MCF 10A (cell line): Measurements from ENCODE around the gene ZNF469. TPM values are rescaled to one million over a fixed set of nuclear protein-coding genes. Genes with fewer than 3 reads are reported as not detected.

Experiments used
- BruUV-seq: library from RNA; stranded (reverse); fragments of 400-500 nt; replicated peaks from 2 replicates; lab custom pipeline; 2021; lab: Mats Ljungman, UMichigan
- CTCF ChIA-PET: fragments of 300-600 bp; sonication (Branson Sonifier 250); formaldehyde crosslinking; extraction: SDS; loops from one replicate; lab custom pipeline; 2021; ENCODE audit warnings: antibody characterized with exemption, inconsistent platforms; lab: Yijun Ruan, JAX
- POLR2A ChIA-PET: fragments of 300-600, 350-650 bp; sonication (Branson Sonifier 250); formaldehyde crosslinking; extraction: SDS; loops from one replicate; lab custom pipeline; 2020; ENCODE audit warnings: antibody characterized with exemption, inconsistent platforms; lab: Yijun Ruan, JAX
- DNase-seq: peaks from one replicate; pipeline ENCODE4 v3.0.0-alpha.2; 2018; ENCODE audit not compliant: unreplicated experiment
- H3K27ac Mint-ChIP-seq: one replicate; pipeline ENCODE4 v1.8.0; 2022; ENCODE audit warnings: mild to moderate bottlenecking, low read depth, mixed read lengths; ENCODE audit not compliant: unreplicated experiment
- H3K27me3 Mint-ChIP-seq: one replicate; pipeline ENCODE4 v1.8.0; 2022; ENCODE audit warnings: mixed read lengths; ENCODE audit not compliant: insufficient read depth, unreplicated experiment
- H3K36me3 Mint-ChIP-seq: one replicate; pipeline ENCODE4 v1.8.0; 2022; ENCODE audit warnings: mild to moderate bottlenecking, moderate library complexity, mixed read lengths; ENCODE audit not compliant: insufficient read depth, unreplicated experiment
- H3K4me1 Mint-ChIP-seq: one replicate; pipeline ENCODE4 v1.8.0; 2022; ENCODE audit warnings: mixed read lengths; ENCODE audit not compliant: insufficient read depth, unreplicated experiment
- H3K4me3 Mint-ChIP-seq: one replicate; pipeline ENCODE4 v1.8.0; 2022; ENCODE audit warnings: mild to moderate bottlenecking, moderate library complexity, mixed read lengths; ENCODE audit not compliant: unreplicated experiment
- H3K9me3 Mint-ChIP-seq: one replicate; pipeline ENCODE4 v1.8.0; 2022; ENCODE audit warnings: mixed read lengths; ENCODE audit not compliant: unreplicated experiment
- CTCF ChIP-seq: fragments of 200-600 bp; IDR thresholded peaks from one replicate; pipeline ENCODE4 v1.8.0; 2022; ENCODE audit warnings: antibody characterized with exemption, mild to moderate bottlenecking; ENCODE audit not compliant: unreplicated experiment
- intact Hi-C: fragments of 100-400 bp; cut with micrococcal nuclease; formaldehyde crosslinking; loops from 2 replicates; pipeline ENCODE4 v1.14.1; 2022
- total RNA-seq: library from RNA; stranded (reverse); gene quantifications from 2 replicates; pipeline ENCODE4 v1.2.3, GENCODE V29; 2022

ZNF469 gene
- total RNA-seq, 1 experiment from 2014 or later: not detected

- intact Hi-C loops: no loop called here
- DNase-seq: no peak
- Mint-ChIP-seq H3K27me3 (peaks cover under 1% of the 10 kb centered on the region), H3K4me3 (no peak overlapping the region), H3K36me3 (peaks cover 6% of the 10 kb centered on the region), H3K9me3 (no peaks in the 10 kb centered on the region), H3K4me1 (no peaks in the 10 kb centered on the region), H3K27ac (no peak overlapping the region)
- BruUV-seq: no TSS peak
- ChIA-PET POLR2A (no interaction called here), CTCF (no interaction called here)
- no peak for TF ChIP-seq CTCF
Measured at GRCh38 chr16:88379694-88380040, 3.1 kb upstream of the ZNF469 start.

DNA sequence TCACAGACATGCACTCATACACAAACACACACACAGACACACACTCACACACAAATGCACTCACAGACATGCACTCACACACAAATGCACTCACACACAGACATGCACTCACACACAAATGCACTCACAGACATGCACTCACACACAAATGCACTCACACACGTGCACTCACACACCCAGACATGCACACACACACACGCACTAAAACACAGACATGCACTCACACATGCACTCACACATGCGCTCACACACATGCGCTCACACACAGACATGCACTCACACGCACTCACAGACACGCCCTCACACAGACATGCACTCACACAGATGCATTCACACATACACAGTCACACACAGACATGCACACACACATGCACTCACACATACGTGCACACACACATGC, 2.7 kb upstream of the ZNF469 start:
- H3K9me3 Mint-ChIP-seq: no peaks in the 10 kb centered on the region
- H3K36me3 Mint-ChIP-seq: peaks cover 6% of the 10 kb centered on the region
- H3K27me3 Mint-ChIP-seq: no peaks in the 10 kb centered on the region
- no peak for TF ChIP-seq CTCF
- no peak overlapping the region for H3K27ac Mint-ChIP-seq
- POLR2A ChIA-PET: no interaction called here
- CTCF ChIA-PET: no interaction called here
- no peak overlapping the region for H3K4me3 Mint-ChIP-seq
- no peaks in the 10 kb centered on the region for H3K4me1 Mint-ChIP-seq
- intact Hi-C loops: no loop called here
- DNase-seq: no peak
- no TSS peak for BruUV-seq

- intact Hi-C loops: no loop called here
- CTCF ChIA-PET: no interaction called here
- no peak overlapping the region for H3K4me3 Mint-ChIP-seq
- no peak overlapping the region for H3K27ac Mint-ChIP-seq
- peaks cover 6% of the 10 kb centered on the region for H3K36me3 Mint-ChIP-seq
- POLR2A ChIA-PET: no interaction called here
- TF ChIP-seq CTCF: no peak
- H3K9me3 Mint-ChIP-seq: no peaks in the 10 kb centered on the region
- no peaks in the 10 kb centered on the region for H3K27me3 Mint-ChIP-seq
- H3K4me1 Mint-ChIP-seq: no peaks in the 10 kb centered on the region
- BruUV-seq: no TSS peak
- no peak for DNase-seq
Measured at GRCh38 chr16:88380619-88381018, 2.1 kb upstream of the ZNF469 start.

DNA sequence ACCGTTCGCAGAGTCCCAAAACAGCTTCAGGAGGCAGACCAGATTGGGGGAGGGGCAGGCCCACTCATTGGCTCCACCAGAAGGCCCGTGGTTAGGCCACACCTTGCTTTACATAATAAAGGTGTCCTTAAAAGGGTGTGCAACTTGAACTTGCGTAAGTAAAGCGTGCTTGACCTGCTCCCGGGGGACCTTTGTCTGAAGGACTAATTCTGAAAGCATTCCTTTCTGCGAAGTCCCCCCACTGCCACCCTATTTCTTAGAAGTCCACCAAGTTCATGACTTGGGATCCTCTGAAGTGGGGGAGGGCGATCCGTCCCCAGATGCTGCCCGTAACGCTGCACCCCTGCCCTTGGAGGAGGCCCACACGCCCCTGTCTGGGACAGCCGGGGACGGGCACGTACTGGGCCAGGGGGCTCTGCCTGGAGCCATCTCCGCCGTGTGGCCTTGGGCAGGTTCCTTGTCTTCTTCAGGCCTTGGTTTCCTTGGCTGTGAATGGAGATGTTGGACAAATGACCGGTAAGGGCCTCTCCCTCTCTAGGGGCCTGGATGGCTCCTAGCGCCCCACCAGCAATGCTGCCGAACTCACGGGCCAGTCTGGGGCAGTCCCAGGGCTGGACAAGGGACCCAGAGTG, 823 bp upstream of the ZNF469 start:
- Mint-ChIP-seq H3K27ac (no peak overlapping the region), H3K36me3 (peaks cover 6% of the 10 kb centered on the region), H3K27me3 (no peaks in the 10 kb centered on the region), H3K4me1 (no peaks in the 10 kb centered on the region), H3K4me3 (no peak overlapping the region), H3K9me3 (no peaks in the 10 kb centered on the region)
- CTCF ChIA-PET: no interaction called here
- intact Hi-C loops: no loop called here
- BruUV-seq: no TSS peak
- POLR2A ChIA-PET: no interaction called here
- DNase-seq: no peak
- no peak for TF ChIP-seq CTCF
